Kidney (tissue), 14 donors: ENCODE data around the gene C11orf97. TPM values are rescaled to one million over a fixed set of nuclear protein-coding genes. Genes with fewer than 3 reads are reported as not detected.
A peak's percentile ranks its signal among the peaks of the same experiment; 100 is the strongest.

ENCODE experiments used
- DNase-seq, 5 donors: peaks; one replicate each; pipeline ENCODE4 v3.0.0-alpha.2; 2013 to 2020
- FAIRE-seq: peaks from 2 replicates; lab custom pipeline; 2012; peaks lifted over from hg19 to GRCh38; lab: Jason Lieb, UNC
- H3K27ac ChIP-seq, 2 donors: one replicate each; pipeline ENCODE4 v1.7.0; 2013; ENCODE audit warnings: low read depth in 2 of 2, low read length in 2 of 2, inconsistent platforms in 1 of 2
- H3K27me3 ChIP-seq: one replicate; pipeline ENCODE4 v1.7.1; 2013; ENCODE audit warnings: low read length, inconsistent platforms; ENCODE audit not compliant: control insufficient read depth, insufficient read depth
- H3K36me3 ChIP-seq, 3 donors: one replicate each; pipeline versions ENCODE4 v1.7.0 to v1.7.1; 2013; ENCODE audit warnings: low read length in 3 of 3, control low read depth in 1 of 3, inconsistent platforms in 1 of 3; ENCODE audit not compliant: insufficient read depth in 3 of 3, control insufficient read depth in 2 of 3
- H3K4me1 ChIP-seq, 3 donors: one replicate each; pipeline versions ENCODE4 v1.7.0 to v1.7.1; 2013; ENCODE audit warnings: low read length in 3 of 3, inconsistent platforms in 1 of 3, low read depth in 1 of 3; ENCODE audit not compliant: control insufficient read depth in 2 of 3, insufficient read depth in 2 of 3
- H3K4me3 ChIP-seq, 3 donors: one replicate each; pipeline versions ENCODE4 v1.7.0 to v1.8.1; 2013; ENCODE audit warnings: low read length in 3 of 3, control low read depth in 1 of 3, inconsistent platforms in 1 of 3
- H3K9ac ChIP-seq, 3 donors: one replicate each; pipeline versions ENCODE4 v1.7.0 to v1.7.1; 2013; ENCODE audit warnings: low read length in 3 of 3, control low read depth in 1 of 3, inconsistent platforms in 1 of 3
- H3K9me3 ChIP-seq, 3 donors: one replicate each; pipeline versions ENCODE4 v1.7.0 to v1.7.1; 2013; ENCODE audit warnings: low read length in 3 of 3, control low read depth in 1 of 3, inconsistent platforms in 1 of 3; ENCODE audit not compliant: control insufficient read depth in 2 of 3, insufficient read depth in 1 of 3
- CTCF ChIP-seq: IDR thresholded peaks from 3 replicates; pipeline ENCODE4 v1.5.1; 2012; ENCODE audit warnings: mild to moderate bottlenecking, moderate library complexity, borderline replicate concordance; ENCODE audit not compliant: insufficient read depth; ENCODE audit errors: extremely low read depth
- intact Hi-C: fragments of 100-400 bp; cut with DNase I; formaldehyde crosslinking; loops from one replicate; pipeline ENCODE4 v1.11.1; 2022
- polyA plus RNA-seq: library from polyadenylated mRNA; stranded (reverse); fragments of 350-450 nt; fragmentation: Illumina TruSeq; extraction: RNeasy Lipid Tissue Mini Kit (QIAGEN cat#74804); gene quantifications from one replicate; pipeline ENCODE4 v1.2.3, GENCODE V29; 2014; ENCODE audit warnings: low read depth, low replicate concordance; ENCODE audit not compliant: insufficient read depth
- total RNA-seq: library from RNA; stranded (reverse); fragmentation: NEBNext Ultra II Directional; extraction: Animal tissue kit (Norgen Biotek cat#: 25700); gene quantifications from one replicate; pipeline ENCODE4 v1.2.1, GENCODE V29; 2021
- donor health status: control.
- donor health status: control.
- donor health status: control.
- donor health status: control.
- donor health status: control.
- donor health status: DM: yes; HTN: yes; CAD: no.
- donor health status: Normal renal cell carcinoma (clear cell type).

Gene C11orf97
- total and polyA plus RNA-seq, 2 donors from 2014 or later = 1.5 TPM; not detected in 1

DNA sequence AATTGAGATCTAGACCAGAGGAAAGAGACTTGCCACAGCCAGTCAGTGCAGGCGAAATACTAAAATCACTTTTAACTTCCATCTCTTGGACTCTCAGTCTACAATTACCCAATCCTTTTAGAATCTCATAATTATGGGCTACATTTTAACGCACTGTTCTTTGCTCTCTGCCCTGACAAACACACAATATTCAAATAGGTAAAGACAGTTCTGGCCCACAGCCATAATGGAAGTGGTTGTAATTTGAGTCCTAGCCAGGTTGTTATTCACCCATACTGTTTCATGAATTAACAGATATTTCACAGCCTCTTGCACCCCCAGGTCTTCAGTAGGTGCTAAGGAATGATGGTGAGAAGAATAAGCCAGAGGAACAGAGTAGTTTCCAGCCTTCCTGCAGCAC is 830 bp downstream of the C11orf97 start:
- DNase-seq (peak in 1 of 5 donors; percentile 32), FAIRE-seq (no peak)
- peaks cover 0 to 5% (median 4%) of the 10 kb centered on the region in 3 donors for H3K4me1 ChIP-seq
- no peaks in the 10 kb centered on the region for H3K27me3 ChIP-seq
- intact Hi-C loops = no loop called here
- no peaks in the 10 kb centered on the region for H3K36me3 ChIP-seq
- peak overlapping the region in 1 of 3 donors; percentile 14 for H3K9ac ChIP-seq
- no peak for TF ChIP-seq CTCF
- no peaks in the 10 kb centered on the region for H3K9me3 ChIP-seq
- no peak overlapping the region for H3K27ac ChIP-seq
- peak overlapping the region in 1 of 3 donors; percentile 69 for H3K4me3 ChIP-seq

DNA sequence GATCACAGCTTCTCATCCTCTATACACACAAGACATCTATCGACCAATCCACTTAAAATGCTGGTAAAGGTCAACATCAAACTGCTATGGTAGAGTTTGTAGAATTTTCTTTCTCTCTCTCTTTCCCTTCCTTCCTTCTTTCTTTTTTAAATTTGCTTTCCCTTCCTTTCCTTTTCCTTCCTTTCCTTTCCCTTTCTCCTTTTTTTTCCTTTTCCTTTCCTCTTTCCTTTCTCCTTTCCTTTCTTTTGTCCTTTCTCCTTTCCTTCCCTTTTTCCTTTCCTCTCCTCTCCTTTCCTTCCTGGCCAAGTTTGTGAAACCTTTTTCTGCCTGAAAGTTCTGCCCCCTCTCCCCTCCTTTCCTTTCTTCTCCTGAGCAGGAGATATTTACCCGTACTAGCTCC is 3.1 kb downstream of the C11orf97 start:
- FAIRE-seq = no peak
- no peak overlapping the region for H3K9ac ChIP-seq
- no peaks in the 10 kb centered on the region for H3K27me3 ChIP-seq
- no peak for DNase-seq
- TF ChIP-seq CTCF = no peak
- intact Hi-C loops = no loop called here
- H3K4me1 ChIP-seq = peaks cover 0 to 5% (median 4%) of the 10 kb centered on the region in 3 donors
- no peaks in the 10 kb centered on the region for H3K36me3 ChIP-seq
- H3K27ac ChIP-seq = no peak overlapping the region
- H3K9me3 ChIP-seq = no peaks in the 10 kb centered on the region
- H3K4me3 ChIP-seq = no peak overlapping the region

DNA sequence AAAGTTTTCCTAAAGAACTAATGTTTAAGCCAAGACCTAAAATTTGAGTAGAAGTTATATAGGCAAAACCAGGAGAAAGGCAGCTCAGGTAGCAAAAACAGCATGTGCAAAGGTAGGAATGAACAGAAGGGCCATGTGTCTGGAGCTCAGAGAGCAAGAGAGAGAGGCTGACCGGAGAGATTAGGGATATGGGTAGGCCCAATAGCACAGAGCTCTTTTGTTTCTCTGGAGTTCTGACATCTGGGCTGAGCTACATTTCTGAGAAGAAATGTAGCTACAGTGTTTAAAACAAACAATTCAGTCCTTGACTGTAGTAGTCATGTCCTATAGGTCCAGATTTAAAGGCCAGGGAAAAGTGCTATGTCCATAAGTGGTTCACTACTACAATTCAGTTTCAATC is 4.5 kb downstream of the C11orf97 start:
- Histone ChIP-seq H3K9me3 (no peaks in the 10 kb centered on the region), H3K9ac (no peak overlapping the region), H3K4me1 (peaks cover 0 to 5% (median 4%) of the 10 kb centered on the region in 3 donors), H3K27ac (no peak overlapping the region), H3K4me3 (no peak overlapping the region), H3K36me3 (no peaks in the 10 kb centered on the region), H3K27me3 (no peaks in the 10 kb centered on the region)
- FAIRE-seq = no peak
- intact Hi-C loops = no loop called here
- DNase-seq = no peak
- TF ChIP-seq CTCF = no peak

- no peak overlapping the region for H3K27ac ChIP-seq
- no peaks in the 10 kb centered on the region for H3K4me1 ChIP-seq
- FAIRE-seq (no peak), DNase-seq (no peak)
- H3K27me3 ChIP-seq = no peaks in the 10 kb centered on the region
- no peak for TF ChIP-seq CTCF
- no peaks in the 10 kb centered on the region for H3K36me3 ChIP-seq
- no peak overlapping the region for H3K9ac ChIP-seq
- H3K4me3 ChIP-seq = no peak overlapping the region
- intact Hi-C loops = no loop called here
- H3K9me3 ChIP-seq = no peaks in the 10 kb centered on the region
Measured at GRCh38 chr11:94518300-94518699, 6.0 kb downstream of the C11orf97 start.
